Upper lobe of left lung (tissue), 4 donors: ENCODE measurements around the gene MAP1B.

Experiments
- POLR2A ChIP-seq, 4 donors: fragments of 450-650 bp; IDR thresholded peaks; one replicate each; pipeline ENCODE4 v1.5.1; 2016 to 2017; ENCODE audit warnings: antibody characterized with exemption in 4 of 4, mild to moderate bottlenecking in 2 of 4
- TF ChIP-seq, protein P1 (sequence below), 6 experiments: fragments of 450-650 bp in 4 of 6; fragments of 200-600 bp in 2 of 6; sonication (generic) in 2 of 6; IDR thresholded peaks; one replicate each; pipeline ENCODE4 v1.5.1; 2016 to 2019; ENCODE audit warnings: antibody characterized with exemption in 6 of 6

DNA sequence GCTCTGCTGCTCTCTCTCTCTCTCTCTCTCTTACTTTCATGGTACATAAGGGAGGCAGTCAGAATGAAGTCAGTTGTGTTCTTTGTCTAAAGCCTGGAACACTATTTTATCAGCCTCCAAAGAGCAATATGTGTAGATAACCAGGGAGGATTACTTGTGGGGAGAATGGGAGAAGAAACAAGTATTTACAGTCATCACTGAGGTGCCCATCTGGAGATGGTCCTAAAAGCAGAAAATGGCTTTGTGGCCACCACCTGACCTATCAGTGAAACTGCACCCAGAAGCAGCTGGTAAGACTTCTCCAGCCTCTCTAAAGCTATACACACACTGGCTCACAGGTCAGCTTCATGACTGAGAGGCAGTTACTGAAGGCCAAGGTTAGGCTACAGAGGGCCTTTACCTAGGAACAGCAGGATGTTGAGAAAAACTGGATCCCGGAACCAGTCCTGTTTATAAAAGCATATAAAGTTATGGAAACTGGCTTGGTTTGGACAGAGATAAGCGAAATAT is 137.6 kb downstream of the MAP1B start:
- TF ChIP-seq, protein P1, sequence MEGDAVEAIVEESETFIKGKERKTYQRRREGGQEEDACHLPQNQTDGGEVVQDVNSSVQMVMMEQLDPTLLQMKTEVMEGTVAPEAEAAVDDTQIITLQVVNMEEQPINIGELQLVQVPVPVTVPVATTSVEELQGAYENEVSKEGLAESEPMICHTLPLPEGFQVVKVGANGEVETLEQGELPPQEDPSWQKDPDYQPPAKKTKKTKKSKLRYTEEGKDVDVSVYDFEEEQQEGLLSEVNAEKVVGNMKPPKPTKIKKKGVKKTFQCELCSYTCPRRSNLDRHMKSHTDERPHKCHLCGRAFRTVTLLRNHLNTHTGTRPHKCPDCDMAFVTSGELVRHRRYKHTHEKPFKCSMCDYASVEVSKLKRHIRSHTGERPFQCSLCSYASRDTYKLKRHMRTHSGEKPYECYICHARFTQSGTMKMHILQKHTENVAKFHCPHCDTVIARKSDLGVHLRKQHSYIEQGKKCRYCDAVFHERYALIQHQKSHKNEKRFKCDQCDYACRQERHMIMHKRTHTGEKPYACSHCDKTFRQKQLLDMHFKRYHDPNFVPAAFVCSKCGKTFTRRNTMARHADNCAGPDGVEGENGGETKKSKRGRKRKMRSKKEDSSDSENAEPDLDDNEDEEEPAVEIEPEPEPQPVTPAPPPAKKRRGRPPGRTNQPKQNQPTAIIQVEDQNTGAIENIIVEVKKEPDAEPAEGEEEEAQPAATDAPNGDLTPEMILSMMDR (IDR thresholded peaks at IDR 0.05), result peak in 1 of 6 experiments; percentile 18
- no peak for TF ChIP-seq POLR2A (IDR thresholded peaks at IDR 0.05)
